ENCODE results near the gene CSF1R. TPM values are rescaled to one million over a fixed set of nuclear protein-coding genes. Genes with fewer than 3 reads are reported as not detected.

CSF1R gene
- total RNA-seq, 1 experiment from 2014 or later: not detected

DNA sequence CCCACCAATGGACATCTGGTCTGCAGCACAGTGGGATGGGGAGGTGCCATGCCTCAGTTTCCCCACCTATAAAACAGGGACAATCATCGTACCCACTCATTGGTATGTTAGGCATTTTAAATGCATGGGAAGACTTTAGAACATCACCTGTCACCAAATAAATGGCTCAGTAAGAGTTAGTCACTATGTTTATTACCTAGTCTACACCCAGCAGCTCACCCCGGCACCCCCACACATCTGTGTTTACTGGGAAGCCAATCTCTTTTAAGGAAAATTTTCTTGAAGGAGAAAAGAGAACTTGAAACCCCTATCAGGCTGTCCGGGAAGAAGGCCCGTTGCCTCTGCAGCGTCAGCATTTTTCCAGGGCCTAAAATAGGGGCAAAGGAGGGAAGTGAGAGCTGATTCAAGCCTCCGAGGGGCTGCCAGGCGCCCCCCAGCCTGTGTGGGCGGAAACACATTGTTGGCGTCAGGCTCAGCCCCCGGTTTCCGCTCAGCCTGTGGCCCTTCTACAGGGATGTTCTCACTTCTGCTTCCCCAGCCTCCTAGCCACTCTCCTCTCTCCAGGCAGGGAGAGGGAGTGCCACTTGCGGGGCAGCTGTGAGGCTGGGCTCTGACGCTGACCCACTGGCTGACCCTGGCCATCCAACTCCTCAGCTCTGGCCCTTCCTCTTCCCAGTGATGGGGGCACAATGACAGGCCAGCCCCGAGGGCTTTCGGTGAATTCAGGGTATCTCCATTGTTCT, 4.6 kb downstream of the CSF1R start:
- ChIA-PET CTCF (no interaction called here), POLR2A (ENCODE audit: low non-redundant PET) (no interaction called here)
- no peak for DNase-seq (ENCODE audit: low spot score)
- no TSS peak for BruUV-seq (replicated peaks)
- H3K4me1 ChIP-seq (ENCODE audit: insufficient read depth, low read length, poor library complexity, severe bottlenecking): no peaks in the 10 kb centered on the region
- TF ChIP-seq EZH2 (IDR thresholded peaks at IDR 0.05; ENCODE audit: borderline replicate concordance, low read depth, low read length, poor library complexity, severe bottlenecking): no peak
- no peak for TF ChIP-seq CTCF (conservative IDR thresholded peaks at IDR 0.05; ENCODE audit: low read depth, low read length)
- no peaks in the 10 kb centered on the region for H3K36me3 ChIP-seq (ENCODE audit: insufficient read depth, low read length, poor library complexity, severe bottlenecking)
- H3K27ac ChIP-seq (ENCODE audit: low read depth, low read length, poor library complexity, severe bottlenecking): no peak overlapping the region
- no peaks in the 10 kb centered on the region for H3K9me3 ChIP-seq (ENCODE audit: low read depth, low read length, poor library complexity, severe bottlenecking)
- no peak overlapping the region for H3K4me3 ChIP-seq (ENCODE audit: low read depth, low read length, poor library complexity, severe bottlenecking)
- intact Hi-C loops (cut with micrococcal nuclease; ENCODE audit: unreplicated experiment): no loop called here
- no peaks in the 10 kb centered on the region for H3K27me3 ChIP-seq (replicated peaks; ENCODE audit: insufficient read depth, low read depth, low read length, poor library complexity)

- intact Hi-C loops (cut with micrococcal nuclease; ENCODE audit: unreplicated experiment): no loop called here
Measured at GRCh38 chr5:150080696-150081435, 5.5 kb downstream of the CSF1R start.

GRCh38 chr5:150079909-150080461, 6.4 kb downstream of the CSF1R start:
- Histone ChIP-seq H3K9me3 (ENCODE audit: low read depth, low read length, poor library complexity, severe bottlenecking) (no peaks in the 10 kb centered on the region), H3K27ac (ENCODE audit: low read depth, low read length, poor library complexity, severe bottlenecking) (no peak overlapping the region), H3K36me3 (ENCODE audit: insufficient read depth, low read length, poor library complexity, severe bottlenecking) (no peaks in the 10 kb centered on the region), H3K4me1 (ENCODE audit: insufficient read depth, low read length, poor library complexity, severe bottlenecking) (no peaks in the 10 kb centered on the region), H3K4me3 (ENCODE audit: low read depth, low read length, poor library complexity, severe bottlenecking) (no peak overlapping the region), H3K27me3 (replicated peaks; ENCODE audit: insufficient read depth, low read depth, low read length, poor library complexity) (no peaks in the 10 kb centered on the region)
- ChIA-PET POLR2A (ENCODE audit: low non-redundant PET) (no interaction called here), CTCF (no interaction called here)
- no TSS peak for BruUV-seq (replicated peaks)
- intact Hi-C loops (cut with micrococcal nuclease; ENCODE audit: unreplicated experiment): no loop called here
- no peak for TF ChIP-seq EZH2 (IDR thresholded peaks at IDR 0.05; ENCODE audit: borderline replicate concordance, low read depth, low read length, poor library complexity, severe bottlenecking)
- TF ChIP-seq CTCF (conservative IDR thresholded peaks at IDR 0.05; ENCODE audit: low read depth, low read length): no peak
- DNase-seq (ENCODE audit: low spot score): no peak

More at GRCh38 chr5:150080696-150081435, 5.5 kb downstream of the CSF1R start:
- POLR2A ChIA-PET (ENCODE audit: low non-redundant PET): no interaction called here
- no peaks in the 10 kb centered on the region for H3K4me1 ChIP-seq (ENCODE audit: insufficient read depth, low read length, poor library complexity, severe bottlenecking)
- no peak overlapping the region for H3K4me3 ChIP-seq (ENCODE audit: low read depth, low read length, poor library complexity, severe bottlenecking)
- H3K9me3 ChIP-seq (ENCODE audit: low read depth, low read length, poor library complexity, severe bottlenecking): no peaks in the 10 kb centered on the region
- TF ChIP-seq CTCF (conservative IDR thresholded peaks at IDR 0.05; ENCODE audit: low read depth, low read length): no peak
- TF ChIP-seq EZH2 (IDR thresholded peaks at IDR 0.05; ENCODE audit: borderline replicate concordance, low read depth, low read length, poor library complexity, severe bottlenecking): no peak
- CTCF ChIA-PET: no interaction called here
- no peaks in the 10 kb centered on the region for H3K36me3 ChIP-seq (ENCODE audit: insufficient read depth, low read length, poor library complexity, severe bottlenecking)
- BruUV-seq (replicated peaks): no TSS peak
- H3K27ac ChIP-seq (ENCODE audit: low read depth, low read length, poor library complexity, severe bottlenecking): no peak overlapping the region
- no peak for DNase-seq (ENCODE audit: low spot score)
- H3K27me3 ChIP-seq (replicated peaks; ENCODE audit: insufficient read depth, low read depth, low read length, poor library complexity): no peaks in the 10 kb centered on the region
